ENCODE data around the gene PA2G4. TPM values are rescaled to one million over a fixed set of nuclear protein-coding genes. Genes with fewer than 3 reads are reported as not detected.

The PA2G4 gene
- total RNA-seq, 1 experiment from 2014 or later, result 175 TPM

DNA sequence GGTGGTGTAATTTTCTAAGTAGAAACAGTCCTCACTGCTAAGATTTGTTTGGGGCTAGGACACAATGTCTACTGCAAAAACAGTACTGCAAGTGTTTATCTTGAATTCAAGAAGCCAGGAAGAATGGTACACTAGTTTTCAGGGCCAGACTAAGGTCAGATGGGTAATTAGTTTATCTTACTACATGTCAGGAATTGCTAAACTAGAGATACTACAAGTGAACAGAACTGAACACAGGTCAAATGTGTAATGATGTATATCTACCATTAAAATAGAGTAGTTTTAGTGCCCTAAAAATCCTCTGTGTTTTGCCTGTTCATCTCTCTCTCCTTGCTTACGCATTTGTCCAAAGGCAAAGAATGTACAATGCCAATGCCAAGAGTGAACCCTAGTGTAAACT lies 9.7 kb downstream of the PA2G4 start:
- in situ Hi-C loops (cut with HindIII; ENCODE audit: low pct_unique_long_range_greater_than_20kb, low sequenced_read_pairs) (no loop called here), intact Hi-C loops (cut with micrococcal nuclease; ENCODE audit: unreplicated experiment) (loop anchor here (10.0 kb wide), 1 partner anchor 69 kb away; the partner anchor contains the start of gene RPS26)
- Histone ChIP-seq H3K4me3 (ENCODE audit: low read depth in 2 of 2, low read length in 2 of 2) (no peak overlapping the region), H3K9me3 (ENCODE audit: control insufficient read depth, insufficient read depth, low read depth, low read length) (no peaks in the 10 kb centered on the region), H3K36me3 (ENCODE audit: control insufficient read depth, insufficient read depth, low read length) (peaks cover 36% of the 10 kb centered on the region), H3K27ac (ENCODE audit: low read length) (no peak overlapping the region), H3K4me1 (ENCODE audit: control insufficient read depth, insufficient read depth, low read length) (peaks cover 18% of the 10 kb centered on the region), H3K27me3 (ENCODE audit: control insufficient read depth, insufficient read depth, low read length) (no peaks in the 10 kb centered on the region)
- TF ChIP-seq, protein P1, sequence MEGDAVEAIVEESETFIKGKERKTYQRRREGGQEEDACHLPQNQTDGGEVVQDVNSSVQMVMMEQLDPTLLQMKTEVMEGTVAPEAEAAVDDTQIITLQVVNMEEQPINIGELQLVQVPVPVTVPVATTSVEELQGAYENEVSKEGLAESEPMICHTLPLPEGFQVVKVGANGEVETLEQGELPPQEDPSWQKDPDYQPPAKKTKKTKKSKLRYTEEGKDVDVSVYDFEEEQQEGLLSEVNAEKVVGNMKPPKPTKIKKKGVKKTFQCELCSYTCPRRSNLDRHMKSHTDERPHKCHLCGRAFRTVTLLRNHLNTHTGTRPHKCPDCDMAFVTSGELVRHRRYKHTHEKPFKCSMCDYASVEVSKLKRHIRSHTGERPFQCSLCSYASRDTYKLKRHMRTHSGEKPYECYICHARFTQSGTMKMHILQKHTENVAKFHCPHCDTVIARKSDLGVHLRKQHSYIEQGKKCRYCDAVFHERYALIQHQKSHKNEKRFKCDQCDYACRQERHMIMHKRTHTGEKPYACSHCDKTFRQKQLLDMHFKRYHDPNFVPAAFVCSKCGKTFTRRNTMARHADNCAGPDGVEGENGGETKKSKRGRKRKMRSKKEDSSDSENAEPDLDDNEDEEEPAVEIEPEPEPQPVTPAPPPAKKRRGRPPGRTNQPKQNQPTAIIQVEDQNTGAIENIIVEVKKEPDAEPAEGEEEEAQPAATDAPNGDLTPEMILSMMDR (IDR thresholded peaks at IDR 0.05), result no peak
- TF ChIP-seq SIN3A (IDR thresholded peaks at IDR 0.05; ENCODE audit: borderline replicate concordance, insufficient read depth, low read depth, low read length) (no peak), POLR2AphosphoS5 (IDR thresholded peaks at IDR 0.05; ENCODE audit: low read depth, low read length) (no peak), TCF7L2 (IDR thresholded peaks at IDR 0.05; ENCODE audit: low read depth, low read length) (no peak)
- TF ChIP-seq, protein P2, sequence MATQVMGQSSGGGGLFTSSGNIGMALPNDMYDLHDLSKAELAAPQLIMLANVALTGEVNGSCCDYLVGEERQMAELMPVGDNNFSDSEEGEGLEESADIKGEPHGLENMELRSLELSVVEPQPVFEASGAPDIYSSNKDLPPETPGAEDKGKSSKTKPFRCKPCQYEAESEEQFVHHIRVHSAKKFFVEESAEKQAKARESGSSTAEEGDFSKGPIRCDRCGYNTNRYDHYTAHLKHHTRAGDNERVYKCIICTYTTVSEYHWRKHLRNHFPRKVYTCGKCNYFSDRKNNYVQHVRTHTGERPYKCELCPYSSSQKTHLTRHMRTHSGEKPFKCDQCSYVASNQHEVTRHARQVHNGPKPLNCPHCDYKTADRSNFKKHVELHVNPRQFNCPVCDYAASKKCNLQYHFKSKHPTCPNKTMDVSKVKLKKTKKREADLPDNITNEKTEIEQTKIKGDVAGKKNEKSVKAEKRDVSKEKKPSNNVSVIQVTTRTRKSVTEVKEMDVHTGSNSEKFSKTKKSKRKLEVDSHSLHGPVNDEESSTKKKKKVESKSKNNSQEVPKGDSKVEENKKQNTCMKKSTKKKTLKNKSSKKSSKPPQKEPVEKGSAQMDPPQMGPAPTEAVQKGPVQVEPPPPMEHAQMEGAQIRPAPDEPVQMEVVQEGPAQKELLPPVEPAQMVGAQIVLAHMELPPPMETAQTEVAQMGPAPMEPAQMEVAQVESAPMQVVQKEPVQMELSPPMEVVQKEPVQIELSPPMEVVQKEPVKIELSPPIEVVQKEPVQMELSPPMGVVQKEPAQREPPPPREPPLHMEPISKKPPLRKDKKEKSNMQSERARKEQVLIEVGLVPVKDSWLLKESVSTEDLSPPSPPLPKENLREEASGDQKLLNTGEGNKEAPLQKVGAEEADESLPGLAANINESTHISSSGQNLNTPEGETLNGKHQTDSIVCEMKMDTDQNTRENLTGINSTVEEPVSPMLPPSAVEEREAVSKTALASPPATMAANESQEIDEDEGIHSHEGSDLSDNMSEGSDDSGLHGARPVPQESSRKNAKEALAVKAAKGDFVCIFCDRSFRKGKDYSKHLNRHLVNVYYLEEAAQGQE (IDR thresholded peaks at IDR 0.05; ENCODE audit: insufficient read depth in 1 of 2, low read depth in 2 of 2, low read length in 1 of 2), result no peak
- DNase-seq (ENCODE audit: low read depth, low spot score) (no peak), ATAC-seq (no peak)
- ChIA-PET CTCF (no interaction called here), POLR2A (no interaction called here)
- no TSS peak for BruUV-seq (replicated peaks)

DNA sequence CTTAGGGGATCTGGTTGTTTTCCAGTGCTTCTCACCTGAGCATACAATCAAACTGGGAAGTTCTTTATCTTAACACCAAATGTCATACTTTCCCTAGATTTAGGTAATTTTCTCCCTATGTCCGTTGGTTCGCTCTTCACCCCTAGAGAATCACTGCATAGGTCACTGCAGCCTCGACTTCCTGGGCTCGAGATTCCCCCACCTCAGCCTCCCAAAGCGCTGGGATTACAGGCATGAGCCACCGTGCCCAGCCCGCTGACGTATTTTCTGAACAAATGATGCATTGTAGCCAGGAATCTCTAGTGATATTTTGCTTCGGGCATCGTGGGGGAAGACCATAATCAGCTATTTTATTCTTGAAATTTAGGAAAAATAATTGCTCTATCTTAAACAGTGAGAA lies 11.0 kb downstream of the PA2G4 start:
- Histone ChIP-seq H3K4me3 (ENCODE audit: low read depth in 2 of 2, low read length in 2 of 2) (peak overlapping the region; percentile 69 to 100), H3K36me3 (ENCODE audit: control insufficient read depth, insufficient read depth, low read length) (peaks cover 29% of the 10 kb centered on the region), H3K9me3 (ENCODE audit: control insufficient read depth, insufficient read depth, low read depth, low read length) (no peaks in the 10 kb centered on the region), H3K27ac (ENCODE audit: low read length) (peak overlapping the region; percentile 95), H3K4me1 (ENCODE audit: control insufficient read depth, insufficient read depth, low read length) (peaks cover 30% of the 10 kb centered on the region), H3K27me3 (ENCODE audit: control insufficient read depth, insufficient read depth, low read length) (no peaks in the 10 kb centered on the region)
- BruUV-seq (replicated peaks), result TSS peak; percentile 90
- ChIA-PET POLR2A (interaction anchor here (0.7 kb wide), 2 partner anchors 13 to 22 kb away, joined by 4 to 7 read pairs; no protein-coding TSS in a partner anchor), CTCF (no interaction called here)
- in situ Hi-C loops (cut with HindIII; ENCODE audit: low pct_unique_long_range_greater_than_20kb, low sequenced_read_pairs) (no loop called here), intact Hi-C loops (cut with micrococcal nuclease; ENCODE audit: unreplicated experiment) (loop anchor here (5.0 to 10.0 kb wide), 2 partner anchors 42 to 71 kb away; partner anchors contain the start of genes MYL6 and RPS26)
- no peak for ATAC-seq
- no peak for DNase-seq (ENCODE audit: low read depth, low spot score)
- TF ChIP-seq TCF7L2 (IDR thresholded peaks at IDR 0.05; ENCODE audit: low read depth, low read length) (no peak), POLR2AphosphoS5 (IDR thresholded peaks at IDR 0.05; ENCODE audit: low read depth, low read length) (no peak), SIN3A (IDR thresholded peaks at IDR 0.05; ENCODE audit: borderline replicate concordance, insufficient read depth, low read depth, low read length) (no peak)
- TF ChIP-seq, protein P2 (IDR thresholded peaks at IDR 0.05; ENCODE audit: insufficient read depth in 1 of 2, low read depth in 2 of 2, low read length in 1 of 2), result no peak
- TF ChIP-seq, protein P1 (IDR thresholded peaks at IDR 0.05), result no peak
